ENCODE results near the gene MAD2L1BP. TPM values are rescaled to one million over a fixed set of nuclear protein-coding genes. Genes with fewer than 3 reads are reported as not detected.

The MAD2L1BP gene
- polyA plus RNA-seq, 5 donors = 22.7 to 28.3 (median 25.9) TPM

DNA sequence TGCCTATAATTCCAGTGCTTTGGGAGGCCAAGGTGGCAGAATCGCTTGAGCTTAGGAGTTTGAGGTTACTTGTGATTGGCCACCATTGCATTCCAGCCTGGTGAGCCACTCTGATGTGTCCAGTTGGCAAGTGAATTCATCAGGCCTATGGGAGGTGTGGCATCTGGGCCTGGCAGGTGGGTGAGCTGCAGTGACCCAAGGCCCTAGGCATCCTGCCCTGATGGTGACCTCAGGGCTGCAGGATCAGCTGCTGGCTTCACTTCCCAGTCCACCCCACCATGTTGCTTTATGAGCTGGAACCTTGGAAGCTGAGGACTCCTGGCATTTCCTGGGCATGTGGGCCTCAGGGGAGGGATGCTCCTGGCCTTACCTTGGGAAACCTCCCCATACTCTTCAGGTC lies 29.7 kb downstream of the MAD2L1BP start:
- DNase-seq = no peak

DNA sequence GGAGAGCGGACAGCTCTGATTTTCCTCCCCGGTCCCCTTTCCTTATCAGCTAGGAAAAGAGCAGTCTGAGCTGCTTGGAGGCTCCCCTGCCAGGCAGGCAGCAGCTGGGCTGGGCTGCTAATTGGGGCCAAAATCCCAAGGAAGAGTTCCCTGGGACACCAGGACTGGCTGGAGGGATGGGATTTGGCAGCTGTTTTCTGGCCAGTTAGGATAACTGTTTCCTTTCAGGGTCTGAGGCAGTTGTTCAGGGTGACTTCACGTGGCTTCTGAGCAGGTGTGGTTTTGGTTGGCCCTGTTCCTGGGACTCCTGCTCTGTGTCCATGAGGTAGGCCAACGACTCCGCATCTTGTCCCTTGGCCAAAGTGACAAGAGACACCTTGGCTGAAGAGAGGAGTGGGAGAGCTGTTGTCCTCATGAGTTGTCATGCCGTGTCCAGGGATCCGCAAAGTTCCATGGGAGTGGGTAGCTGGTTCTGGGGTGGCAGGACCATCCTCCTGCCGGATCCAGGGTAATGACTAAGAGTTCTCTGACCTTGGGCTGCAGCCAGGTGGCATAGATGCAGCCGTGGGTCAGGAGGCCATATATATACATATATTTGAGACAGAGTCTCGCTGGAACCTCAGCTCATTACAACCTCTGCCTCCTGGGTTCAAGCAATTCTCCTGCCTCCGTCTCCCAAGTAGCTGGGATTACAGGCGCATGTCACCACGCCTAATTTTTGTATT lies 30.7 kb downstream of the MAD2L1BP start:
- no peak for DNase-seq

DNA sequence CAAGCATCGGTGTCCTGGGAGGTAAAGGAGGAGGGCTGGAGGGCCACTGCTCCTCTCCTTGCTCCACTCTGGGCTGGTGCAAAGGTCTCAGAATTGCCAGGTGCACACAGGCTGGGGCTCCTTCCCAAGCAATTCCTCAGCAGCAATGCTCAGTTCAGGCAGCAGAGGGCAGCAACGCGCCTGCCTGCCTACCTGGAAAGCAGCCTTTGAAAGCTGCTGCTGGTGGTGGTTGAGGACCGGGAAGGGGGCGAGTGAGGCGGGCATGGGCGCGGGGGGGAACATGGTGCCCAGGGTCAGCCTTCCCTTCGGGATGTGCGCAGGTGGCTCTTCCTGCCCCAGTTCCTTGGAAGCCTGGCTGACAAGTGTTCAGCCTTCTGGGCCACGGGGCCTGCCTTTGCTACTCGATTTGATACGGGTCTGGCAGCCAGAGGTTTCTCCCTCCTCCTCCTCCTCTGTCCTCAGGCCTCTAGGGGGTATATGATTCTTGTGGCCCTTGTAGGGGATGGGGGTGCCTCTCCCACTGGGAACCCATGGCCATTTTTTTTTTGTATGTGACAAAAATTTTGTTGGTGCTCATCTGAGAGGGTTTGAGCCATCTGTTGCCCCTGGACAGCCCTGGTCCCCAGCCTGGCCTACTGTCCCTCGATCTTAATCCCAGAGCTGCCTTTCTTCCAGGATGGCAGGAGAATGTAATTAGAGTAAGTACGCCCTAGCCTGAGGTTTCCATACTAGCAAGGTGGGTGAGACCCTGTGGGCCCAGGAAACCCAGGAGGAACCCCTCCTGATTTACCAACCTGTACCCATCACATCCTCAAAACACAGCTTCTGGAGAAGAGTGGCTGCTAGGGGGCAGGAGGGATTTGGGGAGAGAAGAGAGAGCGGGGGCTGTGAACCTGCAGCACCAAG lies 31.9 kb downstream of the MAD2L1BP start:
- peak; percentile 79 to 86 for DNase-seq

DNA sequence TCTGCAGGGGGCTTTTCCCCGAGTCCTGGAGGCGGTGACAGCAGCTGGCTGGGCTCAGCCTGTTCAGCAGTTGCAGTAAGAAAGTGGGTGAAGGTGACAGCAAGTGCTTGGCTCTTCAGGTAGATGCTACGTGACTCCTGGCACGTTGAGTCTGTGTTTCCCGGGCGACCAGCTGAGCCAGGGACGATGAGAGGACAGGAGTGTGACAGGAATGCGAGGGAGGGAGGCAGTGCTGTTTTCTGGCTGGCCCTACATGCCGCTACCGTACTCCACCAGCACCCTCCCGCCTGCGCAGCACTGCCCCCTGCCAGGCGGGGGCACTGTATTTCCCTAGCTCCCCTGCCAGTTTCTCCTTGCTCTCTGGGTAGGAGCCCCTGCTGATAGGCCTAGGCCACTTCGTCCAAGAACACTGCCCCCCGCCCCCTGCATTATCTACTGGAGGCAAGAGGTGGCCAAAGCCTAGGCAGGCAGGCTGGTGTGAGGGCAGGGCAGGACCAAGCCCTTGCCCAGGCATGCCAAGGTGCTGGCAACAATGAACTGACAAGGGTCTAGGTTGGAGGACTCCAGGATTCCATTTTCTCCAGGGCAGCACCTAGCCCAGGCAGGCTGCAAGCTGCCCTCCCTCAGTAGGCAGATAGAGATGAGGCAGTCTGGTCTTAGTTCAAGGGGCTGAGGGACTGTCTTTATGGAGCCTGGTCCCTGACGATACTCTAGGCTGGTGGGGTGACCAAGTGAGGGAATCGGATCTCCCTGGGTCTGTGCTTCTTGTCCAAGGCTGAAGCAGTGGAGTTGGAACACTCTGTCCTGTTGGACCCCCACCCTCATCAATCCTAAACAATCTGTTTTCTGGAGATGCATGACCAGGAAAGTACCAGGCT lies 32.8 kb downstream of the MAD2L1BP start:
- peak; percentile 80 to 82 for DNase-seq

DNA sequence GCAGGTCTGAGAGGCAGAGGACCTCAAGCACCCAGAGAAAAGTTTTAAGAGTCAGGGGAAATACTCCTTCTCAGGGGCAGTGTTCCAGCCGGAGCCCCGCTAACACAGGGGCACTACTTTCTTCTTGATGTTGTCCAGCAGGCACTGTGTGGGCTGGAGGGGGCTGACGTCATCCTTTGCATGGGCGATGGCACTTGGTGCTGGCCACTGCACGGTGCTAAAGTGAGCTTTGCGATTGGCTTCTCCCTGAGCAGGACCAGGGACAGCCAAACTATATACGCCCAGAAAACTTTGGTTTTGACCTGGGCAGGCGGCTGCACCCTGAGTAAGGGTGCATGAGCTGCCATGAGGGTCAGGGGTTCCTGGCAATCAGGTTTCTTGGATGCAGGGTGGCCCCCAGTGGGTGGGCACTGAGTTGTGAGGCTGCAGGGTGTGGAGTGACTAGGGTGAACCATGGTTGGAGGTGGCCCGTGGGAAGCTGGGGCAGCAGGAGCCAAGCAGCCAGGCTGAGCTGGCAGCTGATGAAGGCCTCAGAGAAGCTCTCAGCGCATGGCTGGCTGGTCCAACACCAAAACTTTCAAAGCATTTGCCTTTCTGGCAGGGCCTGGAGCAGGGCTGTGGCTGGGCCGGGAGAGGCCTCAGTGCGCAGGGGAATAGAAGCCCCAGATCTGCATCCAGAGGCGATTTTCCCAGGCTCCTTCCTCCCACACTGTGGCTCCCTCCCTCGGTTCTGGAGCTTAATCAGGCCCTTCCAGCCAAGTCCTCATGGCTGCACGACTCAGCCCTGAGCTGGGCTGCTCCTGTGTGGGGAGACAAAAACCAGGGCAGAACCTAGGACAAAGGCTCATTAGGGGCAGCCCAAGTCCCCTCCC lies 33.6 kb downstream of the MAD2L1BP start:
- DNase-seq = no peak

DNA sequence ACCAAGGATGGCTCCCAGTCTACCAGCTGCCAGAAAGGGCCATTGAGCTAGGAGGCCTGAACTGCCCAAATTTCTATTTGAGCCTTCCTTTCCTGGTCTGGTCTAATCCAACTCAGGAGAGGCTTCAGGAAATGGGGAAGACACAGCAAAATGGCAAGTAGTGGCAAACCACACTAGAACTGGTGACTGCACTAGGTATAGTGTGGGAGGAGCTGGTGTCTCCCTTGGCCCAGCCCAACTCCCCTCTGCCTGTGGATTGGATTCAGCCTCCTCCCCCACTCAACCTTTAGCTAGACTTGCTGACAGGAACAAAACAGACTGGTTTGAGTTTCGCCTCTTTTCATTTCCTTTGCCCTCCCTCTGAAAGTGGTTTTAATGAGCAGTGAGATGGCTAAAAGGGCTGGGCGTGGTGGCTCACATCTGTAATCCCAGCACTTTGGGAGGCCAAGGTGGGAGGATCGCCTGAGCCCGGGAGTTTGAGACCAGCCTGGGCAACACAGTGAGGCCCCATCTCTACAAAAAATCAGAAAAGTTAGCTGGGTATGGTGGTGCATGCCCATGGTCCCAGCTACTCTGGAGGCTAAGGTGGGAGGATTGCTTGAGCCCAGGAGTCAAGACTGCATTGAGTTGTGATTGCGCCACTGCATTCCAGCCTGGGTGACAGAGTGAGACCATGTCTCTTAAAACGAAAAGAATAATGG lies 34.4 kb downstream of the MAD2L1BP start:
- DNase-seq = no peak

DNA sequence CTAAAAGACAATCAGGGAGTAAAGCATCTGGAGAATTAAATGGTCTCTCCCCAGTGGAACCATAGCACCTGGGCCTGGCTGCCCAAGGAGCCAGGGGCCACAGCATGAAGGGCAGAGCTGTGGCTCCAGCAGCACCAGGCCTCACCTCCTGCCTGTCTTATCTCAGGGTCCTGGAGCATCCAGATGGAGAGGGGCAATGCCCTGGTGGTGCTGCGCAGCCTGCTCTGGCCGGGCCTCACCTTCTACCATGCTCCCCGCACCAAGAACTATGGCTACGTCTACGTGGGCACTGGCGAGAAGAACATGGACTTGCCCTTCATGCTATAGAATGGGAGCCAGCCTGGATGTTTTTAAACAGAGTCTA lies 35.0 kb downstream of the MAD2L1BP start:
- no peak for DNase-seq

DNA sequence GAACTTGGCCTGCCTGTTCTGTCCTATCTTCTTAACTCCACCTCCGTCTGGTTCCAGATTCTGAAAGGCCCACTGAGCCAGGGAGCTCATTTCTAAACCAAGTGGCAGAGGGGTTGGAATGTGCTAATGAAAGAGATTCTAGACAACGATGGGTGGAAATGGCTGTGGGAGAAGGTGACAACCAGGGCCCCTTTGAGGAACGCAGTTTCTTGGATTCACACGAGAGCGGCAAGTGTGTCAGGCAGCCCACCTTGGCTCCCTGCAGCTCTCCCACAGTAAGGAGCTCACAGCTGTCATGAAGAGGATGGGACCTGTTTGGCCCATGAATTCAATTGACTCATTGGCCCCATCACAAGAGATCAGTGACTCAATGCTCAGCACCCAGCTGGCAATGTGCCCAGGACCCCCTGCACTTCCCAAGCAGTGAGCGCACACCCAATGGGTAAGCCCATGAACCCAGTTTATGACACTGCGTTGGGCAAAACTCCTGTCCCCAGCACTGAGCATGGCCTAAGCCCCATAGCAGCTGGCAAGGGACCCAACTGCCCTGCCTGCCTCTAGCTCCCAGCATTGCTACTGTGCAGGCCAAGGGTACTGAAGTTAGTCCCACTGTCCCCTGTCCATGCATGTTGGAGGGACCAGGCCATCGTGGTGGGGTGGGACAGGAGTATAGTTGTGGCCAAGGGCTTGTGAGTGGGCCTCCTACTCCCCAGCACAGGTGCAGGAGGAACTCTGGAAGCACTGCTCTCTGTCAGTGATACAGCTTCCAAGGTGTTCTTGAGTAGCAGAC lies 35.6 kb downstream of the MAD2L1BP start:
- DNase-seq = no peak

DNA sequence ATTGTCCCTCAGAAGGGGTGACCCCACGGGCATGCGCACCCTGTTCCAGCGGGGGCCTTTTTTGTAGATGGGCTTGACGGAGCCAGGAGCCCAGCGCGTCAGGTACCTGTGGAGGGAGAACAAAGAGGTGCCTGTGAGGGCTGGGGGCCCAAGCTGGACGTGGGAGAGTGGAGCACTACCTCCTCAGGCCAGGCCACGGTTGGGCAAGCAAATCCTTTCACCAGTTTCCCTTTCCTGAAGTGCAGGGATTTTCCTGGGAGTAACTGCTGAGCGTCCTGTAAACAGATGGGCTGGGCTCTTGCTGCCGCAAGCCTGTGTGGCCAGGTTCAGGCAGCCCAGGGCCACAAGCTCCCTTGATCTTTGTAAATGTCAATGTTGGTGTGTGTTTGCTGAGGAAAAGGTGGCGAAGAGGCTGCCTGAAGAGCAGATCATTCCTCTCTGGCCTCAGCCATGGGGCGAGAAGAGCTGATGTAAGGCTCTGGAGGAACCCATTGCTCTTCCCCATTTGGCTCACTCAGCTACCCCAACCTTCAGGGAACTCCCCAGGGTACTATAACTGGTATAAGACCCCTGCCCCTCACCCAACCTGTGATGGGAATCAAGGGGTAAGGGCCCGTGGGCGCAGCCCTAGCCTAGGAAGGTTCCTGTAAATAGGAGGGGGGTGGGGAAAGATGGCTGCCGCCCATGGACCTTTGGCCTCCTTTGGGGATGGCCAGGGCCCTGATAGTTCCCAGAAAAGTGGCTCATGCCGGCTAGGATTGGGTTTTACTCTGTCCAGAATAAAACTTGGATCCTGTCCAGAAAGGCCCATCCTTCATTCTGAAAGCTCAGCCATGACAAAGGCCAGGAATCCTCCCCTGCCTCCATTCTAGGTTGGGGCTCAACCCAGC lies 36.4 kb downstream of the MAD2L1BP start:
- DNase-seq = no peak

DNA sequence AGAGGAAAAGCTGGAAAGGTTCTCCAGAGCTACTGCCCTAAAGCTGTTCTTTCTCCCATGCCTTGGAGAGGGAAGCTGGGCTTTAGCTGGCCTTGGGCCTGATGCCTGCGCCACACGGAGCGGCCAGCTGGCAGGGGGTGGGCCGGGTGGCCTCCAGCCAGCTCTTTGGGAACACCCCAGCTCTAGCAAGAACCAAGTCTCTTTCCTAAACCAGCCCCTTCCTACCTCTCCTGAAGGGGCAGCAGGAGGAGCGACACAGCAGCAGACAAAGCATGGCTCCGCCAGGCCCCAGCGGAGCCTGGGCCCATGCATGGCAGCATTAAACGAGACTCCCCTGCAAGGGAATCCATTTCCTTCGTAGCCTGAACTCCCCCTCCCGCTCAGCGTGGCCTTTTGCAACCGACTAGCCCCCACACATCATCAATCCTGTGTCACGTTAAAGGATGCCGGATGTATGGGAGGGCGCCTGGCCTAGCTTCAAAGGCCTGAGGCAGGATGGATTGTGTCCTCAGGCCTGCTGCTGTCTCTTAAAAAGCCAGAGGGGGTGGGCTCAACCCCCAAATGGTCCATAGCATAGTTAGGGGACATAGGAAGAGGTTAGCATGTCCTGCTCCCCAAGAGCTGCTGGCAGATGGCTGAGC lies 37.9 kb downstream of the MAD2L1BP start:
- DNase-seq = peak; percentile 97 to 98

DNA sequence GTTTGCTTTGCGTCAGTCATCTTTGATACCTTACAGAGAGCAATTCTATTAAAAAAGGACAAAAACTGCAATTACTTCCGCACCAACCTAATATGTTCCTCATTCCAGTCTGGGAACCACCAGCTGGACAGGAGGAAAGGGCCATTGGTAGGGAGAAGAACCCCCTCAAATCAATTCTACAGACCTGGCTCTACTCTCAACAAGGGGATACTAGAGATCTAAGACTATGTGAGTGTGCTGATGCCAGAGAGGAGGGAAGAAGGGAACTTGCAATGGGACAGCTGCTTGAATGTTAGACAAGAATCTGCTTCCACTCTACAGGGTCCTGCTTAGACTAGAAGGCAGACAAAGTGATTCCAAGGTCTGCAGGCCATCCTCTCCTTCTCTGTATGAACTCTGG lies 38.7 kb downstream of the MAD2L1BP start:
- DNase-seq = no peak

DNA sequence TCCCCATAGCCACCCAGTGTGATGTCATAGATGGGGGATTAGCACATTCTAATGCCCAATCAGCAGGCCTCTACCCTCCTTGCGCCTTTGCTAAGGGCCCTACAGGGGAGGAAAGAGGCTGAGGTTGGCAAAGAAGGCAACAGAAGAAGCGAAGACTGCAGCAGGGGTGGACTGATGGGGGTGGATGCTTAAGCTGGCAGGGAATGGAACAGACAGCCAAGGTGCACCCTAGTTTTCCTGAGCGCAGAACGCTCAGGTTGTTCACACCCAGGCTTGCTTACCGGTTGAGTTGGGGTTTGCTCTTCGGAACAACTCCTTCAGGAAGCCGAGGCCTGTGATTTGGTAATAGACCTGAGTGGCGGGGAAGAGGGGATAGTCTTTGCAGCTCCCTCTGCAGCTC lies 39.3 kb downstream of the MAD2L1BP start:
- DNase-seq = no peak

DNA sequence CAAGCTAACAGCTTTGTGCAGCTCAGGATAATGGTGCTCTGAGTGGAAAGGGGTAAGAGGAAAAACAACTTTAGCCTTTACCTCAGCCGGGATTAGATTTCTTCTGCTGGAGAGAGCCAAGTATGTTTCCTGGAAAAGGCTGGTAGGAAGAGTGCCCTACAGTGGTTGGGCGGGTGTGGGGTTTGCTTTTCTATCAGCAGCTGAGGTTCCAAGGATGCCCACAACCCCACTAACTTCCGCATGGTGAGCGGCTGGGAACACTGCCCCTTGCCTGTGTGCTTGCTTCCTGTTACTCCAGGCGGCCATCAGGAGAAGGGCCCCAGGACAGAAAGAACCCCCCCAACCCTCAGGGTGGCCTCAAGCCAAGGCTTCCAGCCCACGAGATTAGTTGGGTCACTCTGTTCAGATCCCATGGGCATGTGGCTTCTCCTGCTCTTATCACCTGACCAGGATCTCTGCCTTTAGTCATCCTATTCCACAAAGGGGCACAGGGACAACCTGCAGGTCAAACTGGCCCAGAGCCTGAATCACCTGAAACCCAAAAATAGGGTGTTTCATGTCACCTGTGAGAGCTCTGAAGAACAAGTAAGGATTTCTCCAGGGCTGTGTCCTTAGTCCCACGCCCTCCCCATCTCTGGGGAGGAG lies 41.4 kb downstream of the MAD2L1BP start:
- DNase-seq = no peak

DNA sequence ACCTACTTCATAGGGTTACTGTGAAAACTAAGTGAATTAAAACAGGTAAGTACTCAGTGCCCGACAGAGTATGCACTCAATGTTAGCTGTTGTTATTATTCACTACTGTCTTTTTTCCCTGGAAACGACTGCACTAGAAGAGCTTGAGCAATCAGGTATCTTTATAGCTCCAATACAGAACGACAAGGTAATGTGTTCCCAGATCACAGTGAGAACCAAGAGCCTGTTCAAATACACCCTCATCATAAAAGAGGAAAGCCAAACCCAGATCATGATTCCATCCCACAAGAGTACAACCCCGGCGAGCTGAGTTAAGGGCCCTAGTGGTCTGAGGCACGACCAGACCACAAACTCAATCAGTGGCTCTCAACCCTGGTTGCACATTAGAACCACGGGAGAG lies 42.1 kb downstream of the MAD2L1BP start:
- no peak for DNase-seq

DNA sequence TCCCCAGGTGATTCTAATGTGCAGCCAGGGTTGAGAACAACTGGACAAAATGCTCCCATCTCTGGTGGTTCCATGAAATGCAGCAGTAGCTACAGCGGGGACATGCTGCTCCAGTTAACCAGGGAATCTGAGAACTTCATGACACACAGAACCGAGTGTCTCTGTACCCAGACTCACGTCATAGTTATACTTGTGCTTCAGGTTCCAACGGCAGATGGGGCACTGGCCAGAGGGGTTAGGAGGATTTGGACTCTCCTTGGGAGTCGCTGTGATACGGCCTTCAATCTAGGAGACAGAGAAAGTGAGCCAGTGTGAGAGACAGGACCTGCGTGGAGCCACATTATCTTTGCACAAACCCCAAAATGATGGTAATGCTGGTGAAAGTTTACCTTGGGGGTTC lies 42.7 kb downstream of the MAD2L1BP start:
- DNase-seq = no peak

DNA sequence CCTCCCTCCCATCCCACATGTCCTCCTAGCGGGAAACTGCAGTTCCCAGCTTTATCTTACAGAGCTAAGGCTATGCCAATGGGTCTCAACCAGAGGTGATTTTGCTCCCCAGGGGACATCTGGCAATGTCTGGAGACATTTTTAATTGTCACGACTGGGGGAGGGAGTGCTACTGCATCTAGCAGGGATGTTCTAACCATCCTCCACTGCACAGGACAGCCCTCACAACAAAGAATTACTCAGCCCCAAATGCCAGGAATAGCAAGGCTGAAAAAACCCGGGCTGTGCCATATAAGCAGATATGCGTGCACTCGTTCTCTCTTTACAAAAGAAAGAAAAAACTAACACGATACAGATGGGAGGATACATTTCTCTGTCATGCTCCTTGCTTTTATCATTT lies 43.4 kb downstream of the MAD2L1BP start:
- DNase-seq = no peak
